ENCODE data around the gene NREP. TPM values are rescaled to one million over a fixed set of nuclear protein-coding genes. Genes with fewer than 3 reads are reported as not detected.
A peak's percentile ranks its signal among the peaks of the same experiment; 100 is the strongest.

Gene NREP
- total and polyA plus RNA-seq, 5 donors from 2014 or later = 0.14 to 1.3 (median 0.57) TPM

DNA sequence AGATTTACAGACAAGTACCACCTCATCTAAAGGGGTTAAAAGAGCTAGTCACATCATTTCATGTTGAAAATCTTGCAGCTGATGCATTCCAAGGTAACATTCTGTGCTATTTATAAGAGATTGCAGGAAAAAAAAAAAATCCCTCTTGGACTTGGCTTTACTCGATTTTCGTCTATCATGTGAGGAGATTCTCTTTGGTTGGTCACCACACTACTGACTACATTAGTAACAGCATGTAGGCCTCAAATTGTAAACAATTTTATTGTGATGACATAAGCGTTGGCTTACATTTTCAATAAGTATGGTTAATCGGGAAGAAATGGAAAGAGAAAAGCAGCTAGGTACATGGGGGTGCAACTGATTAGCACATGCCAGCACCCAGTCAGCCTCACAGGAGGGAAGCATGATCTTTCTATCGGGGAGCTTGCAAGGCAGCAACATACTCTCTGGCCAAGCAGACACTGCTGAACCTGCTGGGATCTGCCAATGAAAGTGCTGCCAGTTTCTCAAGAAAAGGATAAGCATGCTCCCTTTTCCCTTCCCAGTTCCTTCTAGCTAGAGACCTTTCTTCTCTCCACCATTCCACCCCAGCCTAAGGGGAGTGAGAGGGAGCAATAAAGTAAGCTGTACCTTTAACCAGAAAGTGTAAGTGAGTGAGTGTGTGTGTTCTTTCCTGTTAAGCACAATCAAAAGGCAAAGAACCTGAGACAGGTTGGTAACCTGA is 7.5 kb downstream of the NREP start:
- ATAC-seq (ENCODE audit: low read depth in 2 of 2) (no peak), DNase-seq (no peak)
- H3K4me1 Mint-ChIP-seq = no peaks in the 10 kb centered on the region
- H3K4me3 Mint-ChIP-seq = no peak overlapping the region
- Histone ChIP-seq H3K9me3 (ENCODE audit: control insufficient read depth in 2 of 2, low read length in 2 of 2) (no peaks in the 10 kb centered on the region), H3K36me3 (ENCODE audit: control insufficient read depth, insufficient read depth, low read length) (no peaks in the 10 kb centered on the region), H3K4me1 (ENCODE audit: control insufficient read depth, insufficient read depth, low read length, poor library complexity, severe bottlenecking) (no peaks in the 10 kb centered on the region), H3K4me3 (ENCODE audit: low read depth, low read length) (no peak overlapping the region), H3K27ac (ENCODE audit: insufficient read depth, low read length, poor library complexity, severe bottlenecking) (no peak overlapping the region), H3K27me3 (ENCODE audit: control insufficient read depth, insufficient read depth, low read length) (peaks cover 3% of the 10 kb centered on the region)
- H3K9me3 Mint-ChIP-seq = peaks cover 0 to 2% (median 0%) of the 10 kb centered on the region in 7 donors
- no peak overlapping the region for H3K27ac Mint-ChIP-seq
- H3K36me3 Mint-ChIP-seq = no peaks in the 10 kb centered on the region
- H3K27me3 Mint-ChIP-seq = peaks cover 25% of the 10 kb centered on the region

DNA sequence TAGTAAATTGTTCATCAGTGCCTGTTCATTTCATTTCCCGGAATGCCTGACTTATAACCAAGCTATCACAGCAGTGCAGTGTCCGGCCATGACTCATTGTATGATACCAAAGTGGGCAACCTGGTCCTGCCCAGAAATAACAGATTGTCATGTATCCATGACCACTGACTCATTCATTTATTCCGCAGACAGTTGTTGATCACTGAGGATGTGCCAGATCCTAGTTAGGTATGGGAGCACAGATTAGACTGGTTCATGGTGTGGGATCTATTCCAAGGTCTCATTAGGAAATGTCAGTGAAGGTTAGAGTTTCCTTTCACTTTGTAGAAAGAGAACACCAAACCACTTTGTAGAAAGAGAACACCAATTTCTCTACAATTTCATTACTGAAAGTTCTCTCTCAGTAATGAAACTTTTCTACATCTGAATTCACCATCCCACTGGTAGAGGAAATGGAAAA is 8.7 kb downstream of the NREP start:
- DNase-seq = no peak
- no peak for ATAC-seq (ENCODE audit: low read depth in 2 of 2)
- peaks cover 2% of the 10 kb centered on the region for H3K27me3 ChIP-seq (ENCODE audit: control insufficient read depth, insufficient read depth, low read length)
- H3K36me3 Mint-ChIP-seq = no peaks in the 10 kb centered on the region
- no peak overlapping the region for H3K4me3 Mint-ChIP-seq
- no peaks in the 10 kb centered on the region for H3K4me1 Mint-ChIP-seq
- no peaks in the 10 kb centered on the region for H3K9me3 ChIP-seq (ENCODE audit: control insufficient read depth in 2 of 2, low read length in 2 of 2)
- no peaks in the 10 kb centered on the region for H3K36me3 ChIP-seq (ENCODE audit: control insufficient read depth, insufficient read depth, low read length)
- H3K27ac ChIP-seq (ENCODE audit: insufficient read depth, low read length, poor library complexity, severe bottlenecking) = no peak overlapping the region
- H3K9me3 Mint-ChIP-seq = peaks cover 0 to 1% (median 0%) of the 10 kb centered on the region in 7 donors
- H3K4me3 ChIP-seq (ENCODE audit: low read depth, low read length) = no peak overlapping the region
- H3K4me1 ChIP-seq (ENCODE audit: control insufficient read depth, insufficient read depth, low read length, poor library complexity, severe bottlenecking) = no peaks in the 10 kb centered on the region
- peaks cover 20% of the 10 kb centered on the region for H3K27me3 Mint-ChIP-seq
- no peak overlapping the region for H3K27ac Mint-ChIP-seq

- no peak for ATAC-seq (ENCODE audit: low read depth in 2 of 2)
- Histone ChIP-seq H3K4me3 (ENCODE audit: low read depth, low read length) (no peak overlapping the region), H3K27ac (ENCODE audit: insufficient read depth, low read length, poor library complexity, severe bottlenecking) (no peak overlapping the region), H3K27me3 (ENCODE audit: control insufficient read depth, insufficient read depth, low read length) (peaks cover 2% of the 10 kb centered on the region), H3K36me3 (ENCODE audit: control insufficient read depth, insufficient read depth, low read length) (no peaks in the 10 kb centered on the region), H3K9me3 (ENCODE audit: control insufficient read depth in 2 of 2, low read length in 2 of 2) (no peaks in the 10 kb centered on the region), H3K4me1 (ENCODE audit: control insufficient read depth, insufficient read depth, low read length, poor library complexity, severe bottlenecking) (no peaks in the 10 kb centered on the region)
- Mint-ChIP-seq H3K4me3 (no peak overlapping the region), H3K27me3 (peaks cover 20% of the 10 kb centered on the region), H3K4me1 (no peaks in the 10 kb centered on the region), H3K36me3 (no peaks in the 10 kb centered on the region), H3K9me3 (peaks cover 0 to 1% (median 0%) of the 10 kb centered on the region in 7 donors), H3K27ac (no peak overlapping the region)
- DNase-seq = no peak
Observed at GRCh38 chr5:111747337-111747736, 9.7 kb downstream of the NREP start.

- no peaks in the 10 kb centered on the region for H3K36me3 ChIP-seq (ENCODE audit: control insufficient read depth, insufficient read depth, low read length)
- no peaks in the 10 kb centered on the region for H3K9me3 ChIP-seq (ENCODE audit: control insufficient read depth in 2 of 2, low read length in 2 of 2)
- ATAC-seq (ENCODE audit: low read depth in 2 of 2) (no peak), DNase-seq (no peak)
- H3K4me1 ChIP-seq (ENCODE audit: control insufficient read depth, insufficient read depth, low read length, poor library complexity, severe bottlenecking) = no peaks in the 10 kb centered on the region
- no peak overlapping the region for H3K4me3 Mint-ChIP-seq
- no peaks in the 10 kb centered on the region for H3K4me1 Mint-ChIP-seq
- H3K27me3 Mint-ChIP-seq = peaks cover 17% of the 10 kb centered on the region
- peaks cover 5% of the 10 kb centered on the region for H3K27me3 ChIP-seq (ENCODE audit: control insufficient read depth, insufficient read depth, low read length)
- H3K4me3 ChIP-seq (ENCODE audit: low read depth, low read length) = no peak overlapping the region
- peaks cover 0 to 1% (median 0%) of the 10 kb centered on the region in 7 donors for H3K9me3 Mint-ChIP-seq
- no peaks in the 10 kb centered on the region for H3K36me3 Mint-ChIP-seq
- H3K27ac Mint-ChIP-seq = no peak overlapping the region
- no peak overlapping the region for H3K27ac ChIP-seq (ENCODE audit: insufficient read depth, low read length, poor library complexity, severe bottlenecking)
Observed at GRCh38 chr5:111746791-111747190, 10.2 kb downstream of the NREP start.

- no peak overlapping the region for H3K4me3 ChIP-seq (ENCODE audit: low read depth, low read length)
- no peaks in the 10 kb centered on the region for H3K4me1 ChIP-seq (ENCODE audit: control insufficient read depth, insufficient read depth, low read length, poor library complexity, severe bottlenecking)
- Mint-ChIP-seq H3K9me3 (peaks cover 0 to 1% (median 0%) of the 10 kb centered on the region in 7 donors), H3K27ac (peak overlapping the region in 1 of 3 donors; percentile 34), H3K27me3 (peaks cover 15% of the 10 kb centered on the region), H3K4me3 (no peak overlapping the region), H3K4me1 (no peaks in the 10 kb centered on the region), H3K36me3 (no peaks in the 10 kb centered on the region)
- no peak for DNase-seq
- no peak for ATAC-seq (ENCODE audit: low read depth in 2 of 2)
- peaks cover 5% of the 10 kb centered on the region for H3K27me3 ChIP-seq (ENCODE audit: control insufficient read depth, insufficient read depth, low read length)
- no peak overlapping the region for H3K27ac ChIP-seq (ENCODE audit: insufficient read depth, low read length, poor library complexity, severe bottlenecking)
- H3K9me3 ChIP-seq (ENCODE audit: control insufficient read depth in 2 of 2, low read length in 2 of 2) = no peaks in the 10 kb centered on the region
- no peaks in the 10 kb centered on the region for H3K36me3 ChIP-seq (ENCODE audit: control insufficient read depth, insufficient read depth, low read length)
Observed at GRCh38 chr5:111745075-111745739, 11.8 kb downstream of the NREP start.

GRCh38 chr5:111744455-111744854 is 12.5 kb downstream of the NREP start:
- ATAC-seq (ENCODE audit: low read depth in 2 of 2) (no peak), DNase-seq (no peak)
- H3K4me1 ChIP-seq (ENCODE audit: control insufficient read depth, insufficient read depth, low read length, poor library complexity, severe bottlenecking) = no peaks in the 10 kb centered on the region
- Mint-ChIP-seq H3K27me3 (peaks cover 15% of the 10 kb centered on the region), H3K36me3 (no peaks in the 10 kb centered on the region), H3K4me3 (no peak overlapping the region), H3K27ac (no peak overlapping the region), H3K9me3 (peaks cover 0 to 1% (median 0%) of the 10 kb centered on the region in 7 donors), H3K4me1 (no peaks in the 10 kb centered on the region)
- H3K4me3 ChIP-seq (ENCODE audit: low read depth, low read length) = no peak overlapping the region
- no peak overlapping the region for H3K27ac ChIP-seq (ENCODE audit: insufficient read depth, low read length, poor library complexity, severe bottlenecking)
- no peaks in the 10 kb centered on the region for H3K36me3 ChIP-seq (ENCODE audit: control insufficient read depth, insufficient read depth, low read length)
- peaks cover 5% of the 10 kb centered on the region for H3K27me3 ChIP-seq (ENCODE audit: control insufficient read depth, insufficient read depth, low read length)
- no peaks in the 10 kb centered on the region for H3K9me3 ChIP-seq (ENCODE audit: control insufficient read depth in 2 of 2, low read length in 2 of 2)

DNA sequence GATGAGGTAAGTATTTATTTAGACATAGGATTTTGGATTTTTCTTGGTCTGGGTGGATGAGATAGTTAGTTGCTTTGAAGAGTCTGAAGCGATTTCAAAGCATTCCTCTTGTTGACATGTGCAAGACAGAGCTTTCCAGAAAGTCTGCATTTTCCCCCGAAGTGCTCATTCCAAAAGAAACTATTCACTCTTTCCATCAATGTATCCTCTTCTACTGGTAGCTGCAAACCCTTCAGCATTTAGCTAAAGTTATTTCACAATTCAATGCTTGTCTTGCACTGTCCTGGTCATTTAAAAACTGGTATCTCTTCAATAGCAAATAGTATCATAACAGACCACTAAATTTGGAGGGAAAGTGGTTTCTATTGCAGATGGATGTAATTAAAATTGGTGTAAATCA is 13.0 kb downstream of the NREP start:
- Mint-ChIP-seq H3K27me3 (peaks cover 17% of the 10 kb centered on the region), H3K36me3 (no peaks in the 10 kb centered on the region), H3K9me3 (peaks cover 0 to 1% (median 0%) of the 10 kb centered on the region in 7 donors), H3K4me3 (no peak overlapping the region), H3K4me1 (no peaks in the 10 kb centered on the region), H3K27ac (no peak overlapping the region)
- H3K4me1 ChIP-seq (ENCODE audit: control insufficient read depth, insufficient read depth, low read length, poor library complexity, severe bottlenecking) = no peaks in the 10 kb centered on the region
- no peak overlapping the region for H3K4me3 ChIP-seq (ENCODE audit: low read depth, low read length)
- no peak for ATAC-seq (ENCODE audit: low read depth in 2 of 2)
- H3K27me3 ChIP-seq (ENCODE audit: control insufficient read depth, insufficient read depth, low read length) = peaks cover 5% of the 10 kb centered on the region
- no peaks in the 10 kb centered on the region for H3K9me3 ChIP-seq (ENCODE audit: control insufficient read depth in 2 of 2, low read length in 2 of 2)
- DNase-seq = no peak
- H3K36me3 ChIP-seq (ENCODE audit: control insufficient read depth, insufficient read depth, low read length) = no peaks in the 10 kb centered on the region
- H3K27ac ChIP-seq (ENCODE audit: insufficient read depth, low read length, poor library complexity, severe bottlenecking) = no peak overlapping the region
